Testis (tissue), 2 donors: Measurements from ENCODE around the gene SDF4.

ENCODE experiments used
- CTCF ChIP-seq, 3 experiments: fragments of 450-650 bp in 2 of 3; fragments of 200-600 bp in 1 of 3; sonication (generic) in 1 of 3; IDR thresholded peaks; one replicate each; pipeline ENCODE4 v1.5.1; 2016 to 2019; ENCODE audit warnings: antibody characterized with exemption in 3 of 3, mild to moderate bottlenecking in 2 of 3, moderate library complexity in 1 of 3
- POLR2A ChIP-seq: fragments of 450-650 bp; IDR thresholded peaks from one replicate; pipeline ENCODE4 v1.6.1; 2017; ENCODE audit warnings: antibody characterized with exemption, mild to moderate bottlenecking, moderate library complexity

DNA sequence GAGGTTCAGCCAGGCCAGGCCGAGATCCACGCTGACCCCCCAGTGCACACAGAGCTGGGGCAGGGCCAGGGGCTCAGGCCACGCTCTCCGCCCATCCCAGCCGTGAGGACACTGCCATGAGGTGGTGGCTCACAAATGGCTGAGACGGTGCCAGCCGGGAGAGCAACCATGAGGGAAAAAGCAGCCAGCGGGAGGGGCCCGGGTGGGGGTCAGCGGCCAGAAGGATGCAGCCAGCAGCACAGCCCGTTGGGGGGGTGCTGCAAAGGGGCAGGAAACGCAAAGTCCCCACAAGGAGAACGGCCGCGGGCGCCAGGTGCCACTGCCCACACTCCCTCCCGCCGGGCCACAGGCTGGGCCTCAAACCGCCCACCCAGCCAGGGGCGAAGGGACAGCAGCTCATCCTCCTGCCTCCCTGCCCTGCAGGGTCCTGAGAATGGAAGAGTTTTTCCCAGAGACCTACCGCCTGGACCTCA lies 49.8 kb downstream of the SDF4 start:
- TF ChIP-seq POLR2A (no peak), CTCF (IDR thresholded peaks at IDR 0.05) (no peak)
